HEK293 (cell line): Measurements from ENCODE around the gene CACNA2D3.

Experiments used
- YY1 ChIP-seq: fragments of 450-650 bp; formaldehyde crosslinking; IDR thresholded peaks from 2 replicates; pipeline ENCODE4 v1.5.1; 2018; ENCODE audit warnings: missing biosample characterization, missing genetic modification characterization
- ZNF121 ChIP-seq: fragments of 450-650 bp; formaldehyde crosslinking; IDR thresholded peaks from 2 replicates; pipeline ENCODE4 v1.5.1; 2016; ENCODE audit warnings: missing biosample characterization, missing genetic modification characterization
- ZNF600 ChIP-seq: fragments of 450-650 bp; formaldehyde crosslinking; IDR thresholded peaks from 2 replicates; pipeline ENCODE4 v1.5.1; 2016; ENCODE audit warnings: missing biosample characterization, missing genetic modification characterization
- ZNF654 ChIP-seq: fragments of 450-650 bp; formaldehyde crosslinking; IDR thresholded peaks from 2 replicates; pipeline ENCODE4 v1.5.1; 2016; ENCODE audit warnings: low read depth, missing biosample characterization, missing genetic modification characterization
- ZNF670 ChIP-seq: fragments of 450-650 bp; formaldehyde crosslinking; IDR thresholded peaks from 2 replicates; pipeline ENCODE4 v1.5.1; 2016; ENCODE audit warnings: missing biosample characterization, missing genetic modification characterization, low read depth
- ZNF777 ChIP-seq: fragments of 450-650 bp; formaldehyde crosslinking; IDR thresholded peaks from 2 replicates; pipeline ENCODE4 v1.5.1; 2017; ENCODE audit warnings: missing biosample characterization, missing genetic modification characterization, borderline replicate concordance
- TF ChIP-seq, protein P1 (sequence below): fragments of 450-650 bp; formaldehyde crosslinking; IDR thresholded peaks from 2 replicates; pipeline ENCODE4 v1.5.1; 2016; ENCODE audit warnings: missing biosample characterization, missing genetic modification characterization
- TF ChIP-seq, protein P2 (sequence below): fragments of 450-650 bp; formaldehyde crosslinking; conservative IDR thresholded peaks from 2 replicates; pipeline ENCODE4 v1.5.1; 2016; ENCODE audit warnings: low read depth, missing biosample characterization, missing genetic modification characterization
- TF ChIP-seq, protein P3 (sequence below): fragments of 450-650 bp; formaldehyde crosslinking; IDR thresholded peaks from 2 replicates; pipeline ENCODE4 v1.5.1; 2016; ENCODE audit warnings: missing biosample characterization, missing genetic modification characterization
- TF ChIP-seq, protein P4 (sequence below): fragments of 450-650 bp; formaldehyde crosslinking; conservative IDR thresholded peaks from 2 replicates; pipeline ENCODE4 v1.5.1; 2016; ENCODE audit warnings: low read depth, missing biosample characterization, missing genetic modification characterization
- TF ChIP-seq, protein P5 (sequence below): IDR thresholded peaks from 2 replicates; pipeline ENCODE4 v1.6.1; 2011; ENCODE audit warnings: mild to moderate bottlenecking, low read depth, low read length, borderline replicate concordance

DNA sequence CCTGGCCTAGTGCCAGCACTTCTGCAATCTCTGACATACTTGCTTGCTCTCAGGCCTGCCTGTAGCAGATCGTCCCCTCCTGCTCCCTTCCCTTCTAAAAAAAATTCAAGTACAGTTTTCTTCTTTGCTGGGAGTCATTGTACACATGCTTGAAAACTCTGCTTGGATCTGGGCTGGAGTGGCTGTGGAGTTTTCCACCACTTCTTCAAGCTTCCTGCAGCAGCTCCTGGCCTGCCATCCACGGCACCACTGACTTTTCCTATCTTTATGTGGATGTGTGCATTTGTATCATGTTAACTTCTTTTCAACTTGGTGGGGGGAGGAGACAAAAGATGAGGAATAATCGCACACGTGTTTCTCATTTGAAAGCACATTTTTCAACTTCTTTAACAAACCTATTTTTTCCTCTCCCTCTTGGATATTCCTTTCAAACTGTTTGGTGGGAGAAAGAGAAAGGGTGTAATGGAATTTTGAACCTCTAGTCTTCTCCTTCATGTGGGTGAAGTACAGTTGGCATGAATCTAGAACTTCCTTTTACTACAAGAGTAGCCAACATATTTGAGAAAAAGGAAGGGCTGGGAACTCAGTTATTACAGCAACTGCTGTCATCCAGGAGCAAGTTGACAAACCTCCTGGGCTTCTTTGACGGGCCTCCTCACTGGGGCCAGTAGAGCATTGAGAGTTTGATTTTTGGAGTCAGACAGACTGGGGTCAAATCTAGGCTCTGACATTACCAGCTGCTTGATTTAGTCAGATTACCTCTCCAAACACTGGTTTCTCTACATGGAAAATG is 866.7 kb downstream of the CACNA2D3 start:
- TF ChIP-seq ZNF777 (tag by site-specific recombination): no peak
- TF ChIP-seq ZNF600 (tag by site-specific recombination): no peak
- TF ChIP-seq, protein P1, sequence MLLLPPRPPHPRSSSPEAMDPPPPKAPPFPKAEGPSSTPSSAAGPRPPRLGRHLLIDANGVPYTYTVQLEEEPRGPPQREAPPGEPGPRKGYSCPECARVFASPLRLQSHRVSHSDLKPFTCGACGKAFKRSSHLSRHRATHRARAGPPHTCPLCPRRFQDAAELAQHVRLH (tag by site-specific recombination): no peak
- TF ChIP-seq, protein P2, sequence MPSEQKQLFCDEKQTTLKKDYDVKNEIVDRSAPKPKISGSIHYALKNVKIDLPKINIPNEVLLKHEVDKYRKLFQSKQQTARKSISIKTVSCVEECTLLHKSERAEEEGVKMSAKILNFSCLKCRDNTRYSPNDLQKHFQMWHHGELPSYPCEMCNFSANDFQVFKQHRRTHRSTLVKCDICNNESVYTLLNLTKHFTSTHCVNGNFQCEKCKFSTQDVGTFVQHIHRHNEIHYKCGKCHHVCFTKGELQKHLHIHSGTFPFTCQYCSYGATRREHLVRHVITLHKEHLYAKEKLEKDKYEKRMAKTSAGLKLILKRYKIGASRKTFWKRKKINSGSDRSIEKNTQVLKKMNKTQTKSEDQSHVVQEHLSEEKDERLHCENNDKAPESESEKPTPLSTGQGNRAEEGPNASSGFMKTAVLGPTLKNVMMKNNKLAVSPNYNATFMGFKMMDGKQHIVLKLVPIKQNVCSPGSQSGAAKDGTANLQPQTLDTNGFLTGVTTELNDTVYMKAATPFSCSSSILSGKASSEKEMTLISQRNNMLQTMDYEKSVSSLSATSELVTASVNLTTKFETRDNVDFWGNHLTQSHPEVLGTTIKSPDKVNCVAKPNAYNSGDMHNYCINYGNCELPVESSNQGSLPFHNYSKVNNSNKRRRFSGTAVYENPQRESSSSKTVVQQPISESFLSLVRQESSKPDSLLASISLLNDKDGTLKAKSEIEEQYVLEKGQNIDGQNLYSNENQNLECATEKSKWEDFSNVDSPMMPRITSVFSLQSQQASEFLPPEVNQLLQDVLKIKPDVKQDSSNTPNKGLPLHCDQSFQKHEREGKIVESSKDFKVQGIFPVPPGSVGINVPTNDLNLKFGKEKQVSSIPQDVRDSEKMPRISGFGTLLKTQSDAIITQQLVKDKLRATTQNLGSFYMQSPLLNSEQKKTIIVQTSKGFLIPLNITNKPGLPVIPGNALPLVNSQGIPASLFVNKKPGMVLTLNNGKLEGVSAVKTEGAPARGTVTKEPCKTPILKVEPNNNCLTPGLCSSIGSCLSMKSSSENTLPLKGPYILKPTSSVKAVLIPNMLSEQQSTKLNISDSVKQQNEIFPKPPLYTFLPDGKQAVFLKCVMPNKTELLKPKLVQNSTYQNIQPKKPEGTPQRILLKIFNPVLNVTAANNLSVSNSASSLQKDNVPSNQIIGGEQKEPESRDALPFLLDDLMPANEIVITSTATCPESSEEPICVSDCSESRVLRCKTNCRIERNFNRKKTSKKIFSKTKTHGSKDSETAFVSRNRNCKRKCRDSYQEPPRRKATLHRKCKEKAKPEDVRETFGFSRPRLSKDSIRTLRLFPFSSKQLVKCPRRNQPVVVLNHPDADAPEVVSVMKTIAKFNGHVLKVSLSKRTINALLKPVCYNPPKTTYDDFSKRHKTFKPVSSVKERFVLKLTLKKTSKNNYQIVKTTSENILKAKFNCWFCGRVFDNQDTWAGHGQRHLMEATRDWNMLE: no peak
- TF ChIP-seq, protein P3, sequence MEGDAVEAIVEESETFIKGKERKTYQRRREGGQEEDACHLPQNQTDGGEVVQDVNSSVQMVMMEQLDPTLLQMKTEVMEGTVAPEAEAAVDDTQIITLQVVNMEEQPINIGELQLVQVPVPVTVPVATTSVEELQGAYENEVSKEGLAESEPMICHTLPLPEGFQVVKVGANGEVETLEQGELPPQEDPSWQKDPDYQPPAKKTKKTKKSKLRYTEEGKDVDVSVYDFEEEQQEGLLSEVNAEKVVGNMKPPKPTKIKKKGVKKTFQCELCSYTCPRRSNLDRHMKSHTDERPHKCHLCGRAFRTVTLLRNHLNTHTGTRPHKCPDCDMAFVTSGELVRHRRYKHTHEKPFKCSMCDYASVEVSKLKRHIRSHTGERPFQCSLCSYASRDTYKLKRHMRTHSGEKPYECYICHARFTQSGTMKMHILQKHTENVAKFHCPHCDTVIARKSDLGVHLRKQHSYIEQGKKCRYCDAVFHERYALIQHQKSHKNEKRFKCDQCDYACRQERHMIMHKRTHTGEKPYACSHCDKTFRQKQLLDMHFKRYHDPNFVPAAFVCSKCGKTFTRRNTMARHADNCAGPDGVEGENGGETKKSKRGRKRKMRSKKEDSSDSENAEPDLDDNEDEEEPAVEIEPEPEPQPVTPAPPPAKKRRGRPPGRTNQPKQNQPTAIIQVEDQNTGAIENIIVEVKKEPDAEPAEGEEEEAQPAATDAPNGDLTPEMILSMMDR (tag by site-specific recombination): no peak
- no peak for TF ChIP-seq YY1 (tag by site-specific recombination)
- TF ChIP-seq ZNF670: no peak
- TF ChIP-seq ZNF121 (tag by site-specific recombination): no peak
- TF ChIP-seq, protein P4, sequence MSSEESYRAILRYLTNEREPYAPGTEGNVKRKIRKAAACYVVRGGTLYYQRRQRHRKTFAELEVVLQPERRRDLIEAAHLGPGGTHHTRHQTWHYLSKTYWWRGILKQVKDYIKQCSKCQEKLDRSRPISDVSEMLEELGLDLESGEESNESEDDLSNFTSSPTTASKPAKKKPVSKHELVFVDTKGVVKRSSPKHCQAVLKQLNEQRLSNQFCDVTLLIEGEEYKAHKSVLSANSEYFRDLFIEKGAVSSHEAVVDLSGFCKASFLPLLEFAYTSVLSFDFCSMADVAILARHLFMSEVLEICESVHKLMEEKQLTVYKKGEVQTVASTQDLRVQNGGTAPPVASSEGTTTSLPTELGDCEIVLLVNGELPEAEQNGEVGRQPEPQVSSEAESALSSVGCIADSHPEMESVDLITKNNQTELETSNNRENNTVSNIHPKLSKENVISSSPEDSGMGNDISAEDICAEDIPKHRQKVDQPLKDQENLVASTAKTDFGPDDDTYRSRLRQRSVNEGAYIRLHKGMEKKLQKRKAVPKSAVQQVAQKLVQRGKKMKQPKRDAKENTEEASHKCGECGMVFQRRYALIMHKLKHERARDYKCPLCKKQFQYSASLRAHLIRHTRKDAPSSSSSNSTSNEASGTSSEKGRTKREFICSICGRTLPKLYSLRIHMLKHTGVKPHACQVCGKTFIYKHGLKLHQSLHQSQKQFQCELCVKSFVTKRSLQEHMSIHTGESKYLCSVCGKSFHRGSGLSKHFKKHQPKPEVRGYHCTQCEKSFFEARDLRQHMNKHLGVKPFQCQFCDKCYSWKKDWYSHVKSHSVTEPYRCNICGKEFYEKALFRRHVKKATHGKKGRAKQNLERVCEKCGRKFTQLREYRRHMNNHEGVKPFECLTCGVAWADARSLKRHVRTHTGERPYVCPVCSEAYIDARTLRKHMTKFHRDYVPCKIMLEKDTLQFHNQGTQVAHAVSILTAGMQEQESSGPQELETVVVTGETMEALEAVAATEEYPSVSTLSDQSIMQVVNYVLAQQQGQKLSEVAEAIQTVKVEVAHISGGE (tag by site-specific recombination): no peak
- TF ChIP-seq, protein P5, sequence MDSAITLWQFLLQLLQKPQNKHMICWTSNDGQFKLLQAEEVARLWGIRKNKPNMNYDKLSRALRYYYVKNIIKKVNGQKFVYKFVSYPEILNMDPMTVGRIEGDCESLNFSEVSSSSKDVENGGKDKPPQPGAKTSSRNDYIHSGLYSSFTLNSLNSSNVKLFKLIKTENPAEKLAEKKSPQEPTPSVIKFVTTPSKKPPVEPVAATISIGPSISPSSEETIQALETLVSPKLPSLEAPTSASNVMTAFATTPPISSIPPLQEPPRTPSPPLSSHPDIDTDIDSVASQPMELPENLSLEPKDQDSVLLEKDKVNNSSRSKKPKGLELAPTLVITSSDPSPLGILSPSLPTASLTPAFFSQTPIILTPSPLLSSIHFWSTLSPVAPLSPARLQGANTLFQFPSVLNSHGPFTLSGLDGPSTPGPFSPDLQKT: no peak
- no peak for TF ChIP-seq ZNF654
